Smooth muscle cell (in vitro differentiated cells): ENCODE measurements around the gene CRACR2A. TPM values are rescaled to one million over a fixed set of nuclear protein-coding genes. Genes with fewer than 3 reads are reported as not detected.

ENCODE experiments used
- DNase-seq: peaks from one replicate; lab custom pipeline; 2025; ENCODE audit not compliant: unreplicated experiment; lab: John Stamatoyannopoulos, UW
- H2AFZ ChIP-seq: fragments of 200-600 bp; sonication (generic); 2 replicates; pipeline ENCODE4 v1.6.0; 2016; ENCODE audit warnings: antibody characterized with exemption, low read depth, mild to moderate bottlenecking
- H3F3A ChIP-seq: fragments of 200-600 bp; sonication (generic); 2 replicates; pipeline ENCODE4 v1.6.0; 2017; ENCODE audit warnings: antibody characterized with exemption, low read depth
- H3K27ac ChIP-seq: fragments of 200-600 bp; sonication (generic); 2 replicates; pipeline ENCODE4 v1.5.1; 2016; ENCODE audit warnings: low read depth, mild to moderate bottlenecking
- H3K27me3 ChIP-seq: fragments of 200-600 bp; sonication (generic); 2 replicates; pipeline ENCODE4 v1.6.1; 2016; ENCODE audit warnings: low read depth, mild to moderate bottlenecking
- H3K36me3 ChIP-seq: fragments of 200-600 bp; sonication (generic); 2 replicates; pipeline ENCODE4 v1.5.1; 2016; ENCODE audit warnings: low read depth
- H3K4me1 ChIP-seq: fragments of 200-600 bp; sonication (generic); 2 replicates; pipeline ENCODE4 v1.5.1; 2016; ENCODE audit warnings: low read depth
- H3K4me2 ChIP-seq: fragments of 200-600 bp; sonication (generic); 2 replicates; pipeline ENCODE4 v1.6.0; 2016; ENCODE audit warnings: mild to moderate bottlenecking
- H3K4me3 ChIP-seq: fragments of 200-600 bp; sonication (generic); 2 replicates; pipeline ENCODE4 v1.5.1; 2016; ENCODE audit warnings: mild to moderate bottlenecking
- H3K79me2 ChIP-seq: fragments of 200-600 bp; sonication (generic); 2 replicates; pipeline ENCODE4 v1.6.0; 2016; ENCODE audit warnings: low read depth, mild to moderate bottlenecking
- H3K9ac ChIP-seq: fragments of 200-600 bp; sonication (generic); 2 replicates; pipeline ENCODE4 v1.6.0; 2016; ENCODE audit warnings: low read depth
- H3K9me3 ChIP-seq: fragments of 200-600 bp; sonication (generic); replicated peaks from 2 replicates; pipeline ENCODE4 v1.5.1; 2016; ENCODE audit warnings: low read depth
- H4K20me1 ChIP-seq: fragments of 200-600 bp; sonication (generic); 2 replicates; pipeline ENCODE4 v1.6.0; 2016; ENCODE audit warnings: low read depth
- CTCF ChIP-seq: fragments of 200-600 bp; sonication (generic); IDR thresholded peaks from 2 replicates; pipeline ENCODE4 v1.5.1; 2017; ENCODE audit warnings: borderline replicate concordance, mild to moderate bottlenecking, antibody characterized with exemption; ENCODE audit not compliant: insufficient read depth, poor library complexity, severe bottlenecking
- WGBS: methylation state at CpG from one replicate; pipeline ENCODE4 v1.1.7; 2016; ENCODE audit warnings: low lambda C conversion rate; 5-methylcytosine and 5-hydroxymethylcytosine counted together
- polyA plus RNA-seq: library from polyadenylated mRNA; unstranded; fragments of >200 nt; fragmentation: Nextera tagmentation; extraction: Ambion mirVana; gene quantifications from 2 replicates; pipeline ENCODE4 v1.2.1, GENCODE V29; 2016
- total RNA-seq: library from RNA; depleted of rRNA; stranded (reverse); fragments of >200 nt; gene quantifications from 2 replicates; pipeline ENCODE4 v1.2.3, GENCODE V29; 2014

The CRACR2A gene
- total and polyA plus RNA-seq, 2 experiments from 2014 or later = 0.99 to 1.3 TPM

DNA sequence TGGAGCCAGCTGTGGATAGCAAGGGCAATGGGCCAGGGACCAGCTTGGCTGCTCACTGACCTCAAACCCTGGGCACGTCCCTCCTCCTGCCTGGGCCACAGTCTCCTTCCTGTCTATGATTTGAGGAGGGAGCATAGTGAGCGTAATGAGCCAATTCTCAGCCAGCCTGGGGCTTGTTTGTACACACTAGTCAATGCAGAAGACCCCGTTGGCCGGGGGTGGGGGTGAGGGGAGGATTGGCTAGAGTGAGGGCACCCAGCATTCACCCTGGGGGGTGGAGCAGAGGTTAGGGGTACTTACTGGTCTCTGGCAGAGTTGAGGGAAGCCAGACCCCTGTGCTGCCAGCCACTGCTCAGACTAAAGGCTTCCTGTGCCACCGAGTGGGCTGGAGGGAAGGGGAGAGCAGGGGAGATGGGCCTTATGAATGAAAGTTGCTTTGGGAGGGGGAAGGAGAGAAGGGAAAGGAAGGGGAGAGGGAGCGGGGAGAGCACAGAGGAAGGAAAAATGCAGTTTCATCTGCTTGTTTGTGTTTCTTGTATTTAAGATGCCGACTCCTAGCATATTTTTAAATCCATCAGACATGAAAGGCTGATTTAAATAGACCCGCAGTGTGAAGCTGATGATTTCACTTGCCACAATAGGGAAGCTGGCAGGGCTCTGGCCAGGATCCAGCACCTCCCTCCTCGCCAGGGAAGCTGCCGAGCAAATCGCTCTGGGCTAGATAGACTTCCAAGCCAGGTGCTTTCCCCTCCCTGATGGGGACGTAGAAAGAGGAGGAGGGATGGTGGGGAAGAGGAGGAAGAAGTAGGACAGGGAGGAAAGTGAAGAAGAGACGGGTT, 147.9 kb downstream of the CRACR2A start:
- no peak overlapping the region for H3K4me2 ChIP-seq
- peaks cover 30% of the 10 kb centered on the region for H3K27me3 ChIP-seq
- H3K27ac ChIP-seq = no peak overlapping the region
- WGBS = 21% methylated on average over 12 of the region's 13 CpGs
- H3K9me3 ChIP-seq = no peaks in the 10 kb centered on the region
- no peaks in the 10 kb centered on the region for H3F3A ChIP-seq
- H3K9ac ChIP-seq = no peak overlapping the region
- no peaks in the 10 kb centered on the region for H3K36me3 ChIP-seq
- no peak for DNase-seq
- H2AFZ ChIP-seq = no peak overlapping the region
- no peak overlapping the region for H3K4me3 ChIP-seq
- TF ChIP-seq CTCF = no peak
- no peaks in the 10 kb centered on the region for H4K20me1 ChIP-seq
- H3K4me1 ChIP-seq = peaks cover 11% of the 10 kb centered on the region
- no peaks in the 10 kb centered on the region for H3K79me2 ChIP-seq

GRCh38 chr12:3604286-3604685, 148.6 kb downstream of the CRACR2A start:
- no peaks in the 10 kb centered on the region for H3K79me2 ChIP-seq
- no peak for TF ChIP-seq CTCF
- no peaks in the 10 kb centered on the region for H4K20me1 ChIP-seq
- DNase-seq = no peak
- H3F3A ChIP-seq = no peaks in the 10 kb centered on the region
- no peak overlapping the region for H3K4me3 ChIP-seq
- H3K27me3 ChIP-seq = peaks cover 30% of the 10 kb centered on the region
- no peak overlapping the region for H3K27ac ChIP-seq
- H3K4me2 ChIP-seq = no peak overlapping the region
- H2AFZ ChIP-seq = no peak overlapping the region
- 70% methylated on average over 6 of the region's 6 CpGs for whole genome bisulfite sequencing
- H3K9ac ChIP-seq = no peak overlapping the region
- H3K9me3 ChIP-seq = no peaks in the 10 kb centered on the region
- H3K4me1 ChIP-seq = peaks cover 11% of the 10 kb centered on the region
- H3K36me3 ChIP-seq = no peaks in the 10 kb centered on the region

DNA sequence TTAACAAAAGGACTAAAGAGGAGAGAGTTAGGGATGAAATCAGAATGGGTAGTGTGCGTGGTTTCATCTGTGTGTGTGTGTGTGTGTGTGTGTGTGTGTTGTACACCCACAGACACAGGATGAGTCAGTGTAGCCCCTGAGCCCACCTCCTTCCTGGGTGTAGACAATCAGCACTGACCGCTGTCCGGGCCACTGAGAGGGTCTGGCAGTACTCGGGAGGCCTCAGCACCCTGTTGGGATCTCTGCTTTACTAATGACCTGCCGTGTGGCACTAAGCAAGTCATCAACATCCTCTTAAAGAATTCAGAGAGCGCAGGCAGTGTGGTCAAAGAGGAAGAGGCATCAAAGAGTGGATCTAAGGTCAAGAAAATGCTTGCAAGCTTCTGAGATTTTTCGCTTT, 149.3 kb downstream of the CRACR2A start:
- H3F3A ChIP-seq = no peaks in the 10 kb centered on the region
- TF ChIP-seq CTCF = no peak
- DNase-seq = no peak
- 89% methylated on average over 7 of the region's 7 CpGs for WGBS
- no peak overlapping the region for H2AFZ ChIP-seq
- H4K20me1 ChIP-seq = no peaks in the 10 kb centered on the region
- H3K36me3 ChIP-seq = no peaks in the 10 kb centered on the region
- no peak overlapping the region for H3K4me3 ChIP-seq
- H3K27ac ChIP-seq = no peak overlapping the region
- peaks cover 30% of the 10 kb centered on the region for H3K27me3 ChIP-seq
- H3K79me2 ChIP-seq = no peaks in the 10 kb centered on the region
- peaks cover 11% of the 10 kb centered on the region for H3K4me1 ChIP-seq
- no peaks in the 10 kb centered on the region for H3K9me3 ChIP-seq
- H3K4me2 ChIP-seq = no peak overlapping the region
- no peak overlapping the region for H3K9ac ChIP-seq

GRCh38 chr12:3602488-3602887, 150.4 kb downstream of the CRACR2A start:
- H3K4me3 ChIP-seq = no peak overlapping the region
- H2AFZ ChIP-seq = no peak overlapping the region
- no peaks in the 10 kb centered on the region for H3K9me3 ChIP-seq
- no peak overlapping the region for H3K4me2 ChIP-seq
- H3K4me1 ChIP-seq = peaks cover 11% of the 10 kb centered on the region
- DNase-seq = no peak
- H3K27ac ChIP-seq = no peak overlapping the region
- H4K20me1 ChIP-seq = no peaks in the 10 kb centered on the region
- H3K9ac ChIP-seq = no peak overlapping the region
- H3K36me3 ChIP-seq = no peaks in the 10 kb centered on the region
- no peaks in the 10 kb centered on the region for H3F3A ChIP-seq
- TF ChIP-seq CTCF = no peak
- WGBS = 82% methylated on average over 9 of the region's 11 CpGs
- peaks cover 30% of the 10 kb centered on the region for H3K27me3 ChIP-seq
- H3K79me2 ChIP-seq = no peaks in the 10 kb centered on the region
